Activated CD8-positive, alpha-beta memory T cell treated with anti-CD3 and anti-CD28 coated beads, Interleukin-2, amount 10 ng/mL, durations not matched to agents 7 days and 5 days (primary cell): ENCODE measurements around the gene CFAP92. TPM values are rescaled to one million over a fixed set of nuclear protein-coding genes. Genes with fewer than 3 reads are reported as not detected.

Source experiments
- ATAC-seq: fragments of 150-1000 bp; cut with Tn5 transposase; one replicate; pipeline ENCODE4 v1.10.0; 2021; ENCODE audit warnings: moderate library complexity
- CTCF ChIA-PET: fragments of 350-600 bp; sonication (Branson Sonifier 250); formaldehyde crosslinking; loops from one replicate; lab custom pipeline; 2021; ENCODE audit warnings: antibody characterized with exemption; lab: Charles Lee
- DNase-seq: peaks from one replicate; pipeline ENCODE4 v3.0.0-alpha.2; 2020
- H3K27ac Mint-ChIP-seq: one replicate; pipeline ENCODE4 v1.8.0; 2021; ENCODE audit warnings: mild to moderate bottlenecking, mixed read lengths
- H3K27me3 Mint-ChIP-seq: one replicate; pipeline ENCODE4 v1.8.0; 2021; ENCODE audit warnings: mixed read lengths
- H3K36me3 Mint-ChIP-seq: one replicate; pipeline ENCODE4 v1.8.0; 2021; ENCODE audit warnings: mild to moderate bottlenecking, mixed read lengths
- H3K4me1 Mint-ChIP-seq: one replicate; pipeline ENCODE4 v1.8.0; 2021; ENCODE audit warnings: mixed read lengths
- H3K4me3 Mint-ChIP-seq: one replicate; pipeline ENCODE4 v1.8.0; 2021; ENCODE audit warnings: mild to moderate bottlenecking, moderate library complexity, mixed read lengths
- H3K9me3 Mint-ChIP-seq: one replicate; pipeline ENCODE4 v1.8.0; 2022; ENCODE audit warnings: low read depth, mixed read lengths
- total RNA-seq, 2 experiments: library from RNA; stranded (reverse); gene quantifications; one replicate each; pipeline ENCODE4 v1.2.3, GENCODE V29; 2021

Gene CFAP92
- total RNA-seq, 2 experiments from 2014 or later = 0.12 TPM; not detected in 1

- Mint-ChIP-seq H3K4me1 (peaks cover 4% of the 10 kb centered on the region), H3K9me3 (no peaks in the 10 kb centered on the region), H3K27me3 (peaks cover 7% of the 10 kb centered on the region), H3K36me3 (no peaks in the 10 kb centered on the region), H3K27ac (no peak overlapping the region), H3K4me3 (no peak overlapping the region)
- ATAC-seq = no peak
- CTCF ChIA-PET = interaction anchor here (1.3 kb wide), 1 partner anchor 63 kb away, joined by 4 read pairs; no protein-coding TSS in a partner anchor
- DNase-seq = no peak
Observed at GRCh38 chr3:129033633-129034321, 39.9 kb upstream of the CFAP92 start.

- CTCF ChIA-PET = interaction anchor here (1.0 kb wide), 1 partner anchor 20 kb away, joined by 3 read pairs; no protein-coding TSS in a partner anchor
- Mint-ChIP-seq H3K27ac (no peak overlapping the region), H3K4me1 (peaks cover 4% of the 10 kb centered on the region), H3K27me3 (peaks cover 10% of the 10 kb centered on the region), H3K36me3 (no peaks in the 10 kb centered on the region), H3K9me3 (no peaks in the 10 kb centered on the region), H3K4me3 (no peak overlapping the region)
- no peak for ATAC-seq
- DNase-seq = no peak
Observed at GRCh38 chr3:129033151-129033550, 39.3 kb upstream of the CFAP92 start.

- CTCF ChIA-PET = interaction anchor here (1.0 kb wide), 1 partner anchor 21 kb away, joined by 3 read pairs; no protein-coding TSS in a partner anchor
- Mint-ChIP-seq H3K27me3 (peaks cover 10% of the 10 kb centered on the region), H3K9me3 (no peaks in the 10 kb centered on the region), H3K27ac (no peak overlapping the region), H3K36me3 (no peaks in the 10 kb centered on the region), H3K4me3 (no peak overlapping the region), H3K4me1 (peaks cover 4% of the 10 kb centered on the region)
- ATAC-seq (no peak), DNase-seq (no peak)
Observed at GRCh38 chr3:129032716-129033115, 38.8 kb upstream of the CFAP92 start.

GRCh38 chr3:129031476-129032215 is 37.8 kb upstream of the CFAP92 start:
- Mint-ChIP-seq H3K4me1 (peaks cover 8% of the 10 kb centered on the region), H3K4me3 (no peak overlapping the region), H3K36me3 (no peaks in the 10 kb centered on the region), H3K27ac (no peak overlapping the region), H3K9me3 (no peaks in the 10 kb centered on the region), H3K27me3 (peaks cover 7% of the 10 kb centered on the region)
- DNase-seq (no peak), ATAC-seq (no peak)
- CTCF ChIA-PET = interaction anchor here (1.2 kb wide), 1 partner anchor 61 kb away, joined by 4 read pairs; no protein-coding TSS in a partner anchor

GRCh38 chr3:129030611-129031010 is 36.7 kb upstream of the CFAP92 start:
- H3K9me3 Mint-ChIP-seq = no peaks in the 10 kb centered on the region
- H3K27ac Mint-ChIP-seq = no peak overlapping the region
- no peaks in the 10 kb centered on the region for H3K36me3 Mint-ChIP-seq
- H3K27me3 Mint-ChIP-seq = peaks cover 6% of the 10 kb centered on the region
- H3K4me1 Mint-ChIP-seq = peaks cover 13% of the 10 kb centered on the region
- CTCF ChIA-PET = interaction anchor here (1.0 to 1.5 kb wide), 5 partner anchors 15 to 217 kb away, joined by 3 to 8 read pairs (median 6); no protein-coding TSS in a partner anchor
- H3K4me3 Mint-ChIP-seq = no peak overlapping the region
- ATAC-seq = no peak
- no peak for DNase-seq

GRCh38 chr3:129028866-129029265 is 35.0 kb upstream of the CFAP92 start:
- CTCF ChIA-PET = interaction anchor here (1.4 to 5.0 kb wide), 8 partner anchors 11 to 217 kb away, joined by 4 to 111 read pairs (median 14); no protein-coding TSS in a partner anchor
- H3K4me1 Mint-ChIP-seq = peaks cover 12% of the 10 kb centered on the region
- DNase-seq (no peak), ATAC-seq (no peak)
- no peak overlapping the region for H3K27ac Mint-ChIP-seq
- H3K4me3 Mint-ChIP-seq = no peak overlapping the region
- peaks cover 1% of the 10 kb centered on the region for H3K36me3 Mint-ChIP-seq
- H3K27me3 Mint-ChIP-seq = peaks cover 6% of the 10 kb centered on the region
- no peaks in the 10 kb centered on the region for H3K9me3 Mint-ChIP-seq

GRCh38 chr3:129027544-129027880 is 33.6 kb upstream of the CFAP92 start:
- DNase-seq (no peak), ATAC-seq (no peak)
- H3K36me3 Mint-ChIP-seq = peaks cover 1% of the 10 kb centered on the region
- H3K9me3 Mint-ChIP-seq = no peaks in the 10 kb centered on the region
- H3K27ac Mint-ChIP-seq = no peak overlapping the region
- peaks cover 19% of the 10 kb centered on the region for H3K4me1 Mint-ChIP-seq
- peaks cover 6% of the 10 kb centered on the region for H3K27me3 Mint-ChIP-seq
- H3K4me3 Mint-ChIP-seq = peak overlapping the region; percentile 30
- CTCF ChIA-PET = interaction anchor here (0.6 to 5.0 kb wide), 22 partner anchors 9 to 222 kb away, joined by 3 to 111 read pairs (median 5); partner anchors contain the start of genes CFAP92 and COPG1

- Mint-ChIP-seq H3K4me1 (peaks cover 24% of the 10 kb centered on the region), H3K27me3 (peaks cover 6% of the 10 kb centered on the region), H3K27ac (peak overlapping the region; percentile 96), H3K9me3 (no peaks in the 10 kb centered on the region), H3K36me3 (peaks cover 1% of the 10 kb centered on the region), H3K4me3 (peak overlapping the region; percentile 80)
- CTCF ChIA-PET = interaction anchor here (0.6 to 5.0 kb wide), 28 partner anchors 10 to 222 kb away, joined by 3 to 111 read pairs (median 5); partner anchors contain the start of genes CFAP92 and COPG1
- ATAC-seq (peak; percentile 100), DNase-seq (peak; percentile 97)
Observed at GRCh38 chr3:129026728-129027543, 33.1 kb upstream of the CFAP92 start.

GRCh38 chr3:129025691-129026435 is 32.0 kb upstream of the CFAP92 start:
- peak overlapping the region; percentile 80 for H3K4me3 Mint-ChIP-seq
- H3K4me1 Mint-ChIP-seq = peaks cover 27% of the 10 kb centered on the region
- DNase-seq = no peak
- no peak for ATAC-seq
- H3K27me3 Mint-ChIP-seq = peaks cover 6% of the 10 kb centered on the region
- H3K36me3 Mint-ChIP-seq = peaks cover 1% of the 10 kb centered on the region
- CTCF ChIA-PET = interaction anchor here (0.7 to 5.0 kb wide), 17 partner anchors 11 to 220 kb away, joined by 3 to 111 read pairs (median 5); partner anchors contain the start of gene CFAP92
- H3K9me3 Mint-ChIP-seq = no peaks in the 10 kb centered on the region
- peak overlapping the region; percentile 96 for H3K27ac Mint-ChIP-seq

GRCh38 chr3:129025108-129025507 is 31.2 kb upstream of the CFAP92 start:
- Mint-ChIP-seq H3K9me3 (no peaks in the 10 kb centered on the region), H3K27ac (no peak overlapping the region), H3K4me1 (peaks cover 27% of the 10 kb centered on the region), H3K27me3 (peaks cover 6% of the 10 kb centered on the region), H3K4me3 (no peak overlapping the region), H3K36me3 (peaks cover 1% of the 10 kb centered on the region)
- DNase-seq = no peak
- no peak for ATAC-seq
- CTCF ChIA-PET = interaction anchor here (1.2 to 5.0 kb wide), 6 partner anchors 10 to 220 kb away, joined by 3 to 111 read pairs (median 6); partner anchors contain the start of gene CFAP92

GRCh38 chr3:129023909-129024308 is 30.0 kb upstream of the CFAP92 start:
- Mint-ChIP-seq H3K9me3 (no peaks in the 10 kb centered on the region), H3K36me3 (peaks cover 1% of the 10 kb centered on the region), H3K4me1 (peaks cover 27% of the 10 kb centered on the region), H3K27me3 (peaks cover 3% of the 10 kb centered on the region), H3K4me3 (no peak overlapping the region), H3K27ac (no peak overlapping the region)
- ATAC-seq = no peak
- no peak for DNase-seq
- CTCF ChIA-PET = interaction anchor here (1.0 to 5.0 kb wide), 4 partner anchors 9 to 222 kb away, joined by 3 to 111 read pairs (median 4); no protein-coding TSS in a partner anchor

- H3K36me3 Mint-ChIP-seq = peaks cover 1% of the 10 kb centered on the region
- peaks cover 28% of the 10 kb centered on the region for H3K4me1 Mint-ChIP-seq
- ATAC-seq = no peak
- CTCF ChIA-PET = interaction anchor here (0.6 to 1.8 kb wide), 5 partner anchors 10 to 223 kb away, joined by 3 to 4 read pairs (median 4); no protein-coding TSS in a partner anchor
- no peak for DNase-seq
- peak overlapping the region; percentile 55 for H3K27ac Mint-ChIP-seq
- H3K27me3 Mint-ChIP-seq = no peaks in the 10 kb centered on the region
- H3K9me3 Mint-ChIP-seq = no peaks in the 10 kb centered on the region
- no peak overlapping the region for H3K4me3 Mint-ChIP-seq
Observed at GRCh38 chr3:129023008-129023358, 29.1 kb upstream of the CFAP92 start.
